HepG2 (cell line): ENCODE measurements around the gene LRRC39. TPM values are rescaled to one million over a fixed set of nuclear protein-coding genes. Genes with fewer than 3 reads are reported as not detected.
A peak's percentile ranks its signal among the peaks of the same experiment; 100 is the strongest.

ENCODE experiments used
- ATF4 ChIP-seq, 2 experiments: fragments of 450-650 bp in 1 of 2; sonication (generic) in 1 of 2; formaldehyde crosslinking; IDR thresholded peaks; 2 replicates each; pipeline versions ENCODE4 v1.5.0 to v1.8.0; 2020 to 2022; ENCODE audit warnings: mild to moderate bottlenecking in 1 of 2, missing genetic modification reagents in 1 of 2
- MTF2 ChIP-seq: sonication (generic); formaldehyde crosslinking; IDR thresholded peaks from 2 replicates; pipeline ENCODE4 v1.5.0; 2020; ENCODE audit warnings: missing genetic modification reagents, borderline replicate concordance
- PAXIP1 ChIP-seq: sonication (generic); formaldehyde crosslinking; conservative IDR thresholded peaks from 2 replicates; pipeline ENCODE4 v1.4.0; 2020; ENCODE audit warnings: mild to moderate bottlenecking, missing genetic modification reagents, moderate library complexity
- RFXAP ChIP-seq: sonication (generic); formaldehyde crosslinking; IDR thresholded peaks from 2 replicates; pipeline ENCODE4 v1.4.0; 2020; ENCODE audit warnings: missing genetic modification reagents, borderline replicate concordance
- TBX3 ChIP-seq: fragments of 450-650 bp; IDR thresholded peaks from 2 replicates; pipeline ENCODE4 v1.6.1; 2017; ENCODE audit warnings: antibody characterized with exemption, mild to moderate bottlenecking, inconsistent platforms, borderline replicate concordance
- ZNF280D ChIP-seq: sonication (generic); formaldehyde crosslinking; IDR thresholded peaks from 2 replicates; pipeline ENCODE4 v1.5.1; 2020; ENCODE audit warnings: mild to moderate bottlenecking, missing genetic modification reagents
- polyA plus RNA-seq, 8 experiments: library from polyadenylated mRNA; depleted of rRNA in 3 of 8; stranded (reverse) in 7 of 8; unstranded in 1 of 8; fragments of >200 nt; fragmentation: Illumina TruSeq in 4 of 8; extraction: Trizol in 4 of 8; gene quantifications; 2 replicates each; pipeline versions ENCODE4 v1.2.1 to v1.2.3, GENCODE V29; 2011 to 2016; ENCODE audit warnings: low read depth in 4 of 8, missing spikeins in 1 of 8, mixed read lengths in 1 of 8; ENCODE audit not compliant: insufficient read depth in 1 of 8
- total RNA-seq, 5 experiments: library from RNA; depleted of rRNA; stranded (reverse); fragments of >200 nt; fragmentation: Illumina TruSeq; extraction: Trizol; gene quantifications; 2 replicates each; pipeline ENCODE4 v1.2.3, GENCODE V29; 2016; ENCODE audit warnings: low read depth in 1 of 5
- TF ChIP-seq, protein P1 (sequence below): sonication (generic); formaldehyde crosslinking; IDR thresholded peaks from 2 replicates; pipeline ENCODE4 v1.4.0; 2020; ENCODE audit warnings: missing genetic modification reagents

Gene LRRC39
- total and polyA plus RNA-seq, 2 of the 13 experiments (the other 11 are each of a cell fraction or from before 2014, with no cell fraction given): 0.07 to 0.32 TPM

DNA sequence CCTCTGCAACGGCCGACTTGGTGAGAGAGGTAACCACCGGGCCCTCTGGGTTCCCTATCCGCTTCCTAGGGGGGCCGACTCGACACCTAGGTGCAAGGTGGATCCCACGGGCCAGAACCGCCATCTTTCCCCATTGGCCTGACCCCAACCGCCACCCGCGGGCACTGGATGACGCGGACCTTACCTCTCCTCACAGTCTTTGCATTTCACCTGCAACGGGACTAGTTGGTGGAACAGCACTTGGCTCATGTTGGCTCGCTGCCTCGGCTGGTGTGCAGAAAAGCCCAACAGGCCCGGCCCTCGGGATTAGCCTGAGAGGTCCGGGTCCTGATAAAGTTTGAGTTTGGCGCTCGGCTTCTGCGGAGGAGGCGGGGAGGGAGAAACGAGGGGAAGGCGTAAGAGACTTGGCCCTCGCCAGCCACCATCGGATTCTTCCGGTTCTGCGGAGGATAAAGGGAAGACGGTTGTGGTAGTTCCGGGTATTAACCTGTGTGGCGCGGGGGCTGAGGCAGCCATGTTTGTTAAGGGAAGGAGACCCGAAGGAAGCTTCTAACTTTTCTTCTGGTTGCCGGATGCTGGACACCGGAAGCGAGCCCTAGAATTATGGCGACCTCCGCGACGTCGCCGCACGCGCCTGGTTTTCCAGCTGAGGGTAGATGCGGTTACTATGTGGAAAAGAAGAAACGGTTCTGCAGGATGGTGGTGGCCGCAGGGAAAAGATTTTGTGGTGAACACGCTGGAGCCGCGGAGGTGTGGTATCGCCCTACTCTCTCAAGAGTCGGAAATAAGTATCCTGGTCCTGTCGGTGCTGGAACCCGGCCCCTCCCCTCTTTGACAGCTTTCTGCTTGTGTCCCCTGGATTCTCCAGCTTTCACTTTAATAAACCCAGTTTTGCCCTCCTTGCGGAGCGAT is 45.2 kb downstream of the LRRC39 start, which contains the start of the genes SASS6 and TRMT13 (continued):
- TF ChIP-seq ZNF280D (peak; percentile 75), TBX3 (0 out of 2 replicates have a peak, but pooled peaks have one; percentile 15), PAXIP1 (CRISPR knock-in tag) (peak; percentile 57), ATF4 (CRISPR knock-in tag; IDR thresholded peaks at IDR 0.05) (peak in 1 of 2 experiments; percentile 50; a peak in 1 of 4 replicates), RFXAP (CRISPR knock-in tag) (peak; percentile 88), MTF2 (CRISPR knock-in tag) (0 out of 2 replicates have a peak, but pooled peaks have one; percentile 70)
- TF ChIP-seq, protein P1, sequence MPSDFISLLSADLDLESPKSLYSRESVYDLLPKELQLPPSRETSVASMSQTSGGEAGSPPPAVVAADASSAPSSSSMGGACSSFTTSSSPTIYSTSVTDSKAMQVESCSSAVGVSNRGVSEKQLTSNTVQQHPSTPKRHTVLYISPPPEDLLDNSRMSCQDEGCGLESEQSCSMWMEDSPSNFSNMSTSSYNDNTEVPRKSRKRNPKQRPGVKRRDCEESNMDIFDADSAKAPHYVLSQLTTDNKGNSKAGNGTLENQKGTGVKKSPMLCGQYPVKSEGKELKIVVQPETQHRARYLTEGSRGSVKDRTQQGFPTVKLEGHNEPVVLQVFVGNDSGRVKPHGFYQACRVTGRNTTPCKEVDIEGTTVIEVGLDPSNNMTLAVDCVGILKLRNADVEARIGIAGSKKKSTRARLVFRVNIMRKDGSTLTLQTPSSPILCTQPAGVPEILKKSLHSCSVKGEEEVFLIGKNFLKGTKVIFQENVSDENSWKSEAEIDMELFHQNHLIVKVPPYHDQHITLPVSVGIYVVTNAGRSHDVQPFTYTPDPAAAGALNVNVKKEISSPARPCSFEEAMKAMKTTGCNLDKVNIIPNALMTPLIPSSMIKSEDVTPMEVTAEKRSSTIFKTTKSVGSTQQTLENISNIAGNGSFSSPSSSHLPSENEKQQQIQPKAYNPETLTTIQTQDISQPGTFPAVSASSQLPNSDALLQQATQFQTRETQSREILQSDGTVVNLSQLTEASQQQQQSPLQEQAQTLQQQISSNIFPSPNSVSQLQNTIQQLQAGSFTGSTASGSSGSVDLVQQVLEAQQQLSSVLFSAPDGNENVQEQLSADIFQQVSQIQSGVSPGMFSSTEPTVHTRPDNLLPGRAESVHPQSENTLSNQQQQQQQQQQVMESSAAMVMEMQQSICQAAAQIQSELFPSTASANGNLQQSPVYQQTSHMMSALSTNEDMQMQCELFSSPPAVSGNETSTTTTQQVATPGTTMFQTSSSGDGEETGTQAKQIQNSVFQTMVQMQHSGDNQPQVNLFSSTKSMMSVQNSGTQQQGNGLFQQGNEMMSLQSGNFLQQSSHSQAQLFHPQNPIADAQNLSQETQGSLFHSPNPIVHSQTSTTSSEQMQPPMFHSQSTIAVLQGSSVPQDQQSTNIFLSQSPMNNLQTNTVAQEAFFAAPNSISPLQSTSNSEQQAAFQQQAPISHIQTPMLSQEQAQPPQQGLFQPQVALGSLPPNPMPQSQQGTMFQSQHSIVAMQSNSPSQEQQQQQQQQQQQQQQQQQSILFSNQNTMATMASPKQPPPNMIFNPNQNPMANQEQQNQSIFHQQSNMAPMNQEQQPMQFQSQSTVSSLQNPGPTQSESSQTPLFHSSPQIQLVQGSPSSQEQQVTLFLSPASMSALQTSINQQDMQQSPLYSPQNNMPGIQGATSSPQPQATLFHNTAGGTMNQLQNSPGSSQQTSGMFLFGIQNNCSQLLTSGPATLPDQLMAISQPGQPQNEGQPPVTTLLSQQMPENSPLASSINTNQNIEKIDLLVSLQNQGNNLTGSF: 0 out of 2 replicates have a peak, but pooled peaks have one; percentile 26
